Karpas-422 (cell line): Measurements from ENCODE around the gene ABHD16A. TPM values are rescaled to one million over a fixed set of nuclear protein-coding genes. Genes with fewer than 3 reads are reported as not detected.

Experiments used
- DNase-seq: peaks from one replicate; pipeline ENCODE4 v3.0.0-alpha.2; 2015
- H2AFZ ChIP-seq: fragments of 200-600 bp; sonication (generic); 2 replicates; pipeline ENCODE4 v1.6.1; 2014; ENCODE audit warnings: antibody characterized with exemption, low read length, mixed read lengths
- H3K27ac ChIP-seq: fragments of 200-600 bp; sonication (generic); 2 replicates; pipeline ENCODE4 v1.5.1; 2014; ENCODE audit warnings: mild to moderate bottlenecking, low read length, moderate library complexity
- H3K27me3 ChIP-seq: fragments of 200-600 bp; sonication (generic); 2 replicates; pipeline ENCODE4 v1.6.1; 2014; ENCODE audit warnings: low read length, mixed read lengths
- H3K36me3 ChIP-seq: fragments of 200-600 bp; sonication (generic); 2 replicates; pipeline ENCODE4 v1.6.1; 2014; ENCODE audit warnings: low read length, mixed read lengths; ENCODE audit not compliant: insufficient read depth
- H3K4me1 ChIP-seq: fragments of 200-600 bp; sonication (generic); 2 replicates; pipeline ENCODE4 v1.6.1; 2014; ENCODE audit warnings: mild to moderate bottlenecking, low read length, mixed read lengths
- H3K4me2 ChIP-seq: fragments of 200-600 bp; sonication (generic); 2 replicates; pipeline ENCODE4 v1.6.1; 2014; ENCODE audit warnings: low read length, low read depth, mild to moderate bottlenecking; ENCODE audit not compliant: poor library complexity, severe bottlenecking
- H3K4me3 ChIP-seq: fragments of 200-600 bp; sonication (generic); 2 replicates; pipeline ENCODE4 v1.5.1; 2014; ENCODE audit warnings: mild to moderate bottlenecking, antibody characterized with exemption, low read length, mixed read lengths
- H3K79me2 ChIP-seq: fragments of 200-600 bp; sonication (generic); 2 replicates; pipeline ENCODE4 v1.6.1; 2014; ENCODE audit warnings: mild to moderate bottlenecking, low read length, mixed read lengths
- H3K9ac ChIP-seq: fragments of 200-600 bp; sonication (generic); 2 replicates; pipeline ENCODE4 v1.6.0; 2014; ENCODE audit warnings: low read length
- H3K9me2 ChIP-seq: fragments of 200-600 bp; sonication (generic), shearing (Covaris generic); replicated peaks from 2 replicates; pipeline ENCODE4 v1.6.0; 2014; ENCODE audit warnings: mild to moderate bottlenecking, low read length, moderate library complexity; ENCODE audit not compliant: insufficient read depth
- H3K9me3 ChIP-seq: fragments of 300-700, 200-600 bp; sonication (generic); 2 replicates; pipeline ENCODE4 v1.6.1; 2014; ENCODE audit warnings: low read length, mixed read lengths
- H4K20me1 ChIP-seq: fragments of 200-600 bp; sonication (generic); 2 replicates; pipeline ENCODE4 v1.6.1; 2014; ENCODE audit warnings: mild to moderate bottlenecking, antibody characterized with exemption, low read length, low read depth; ENCODE audit not compliant: insufficient read depth
- total RNA-seq: library from RNA; depleted of rRNA; stranded (reverse); fragments of >200 nt; shearing (Covaris generic); gene quantifications from 2 replicates; pipeline ENCODE4 v1.2.3, GENCODE V29; 2014; ENCODE audit warnings: low replicate concordance

The ABHD16A gene
- total RNA-seq, 1 experiment from 2014 or later: 55.6 TPM

DNA sequence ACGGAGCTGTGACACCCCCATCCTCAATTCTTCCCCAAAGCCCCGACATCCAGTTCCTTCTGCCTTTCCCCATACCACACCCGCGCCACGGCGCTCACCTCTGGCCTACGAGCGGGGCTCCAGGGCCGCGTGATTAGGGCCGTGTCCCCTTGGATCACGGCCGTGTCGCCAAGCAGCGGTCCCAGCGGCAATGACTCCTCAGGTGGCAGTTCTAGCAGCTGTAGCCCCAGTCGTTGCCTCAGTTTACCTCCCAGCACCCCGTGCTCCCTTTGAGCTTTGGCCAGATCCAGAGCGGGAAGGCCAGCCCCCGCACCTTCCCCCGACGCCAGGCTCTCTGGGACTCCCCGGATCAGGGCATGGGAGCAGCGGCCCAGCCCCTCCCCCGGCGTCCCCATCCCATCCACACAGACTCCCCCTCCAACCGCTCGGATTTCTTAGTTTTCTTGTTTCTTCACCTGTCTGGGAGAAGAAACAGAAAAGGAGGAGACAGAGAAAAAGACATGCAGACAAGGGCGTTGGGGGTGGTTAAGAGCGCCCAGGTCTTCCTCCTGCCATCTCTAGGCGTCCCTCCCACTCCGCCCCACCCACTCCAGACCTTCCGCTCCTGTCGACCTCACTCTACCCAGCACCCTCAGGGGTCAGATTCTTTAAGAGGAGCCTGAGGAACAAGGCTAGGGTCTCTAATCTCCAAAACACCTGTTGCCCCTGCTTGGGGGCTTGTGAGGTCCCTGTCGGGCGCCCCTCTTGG is 25.8 kb upstream of the ABHD16A start, which contains the start of gene DDAH2:
Gene DDAH2, minus strand, starts transcription at position 533 of the 748 bp plus-strand sequence. Its CDS starts 138 bp downstream, at position 395.
- peak within 1 kb of the TSS; percentile 25; the same call in 1 of the 2 replicates for H2AFZ ChIP-seq
- no peaks in the 10 kb centered on the region for H3K9me2 ChIP-seq
- H3K79me2 ChIP-seq: peaks cover 4% of the 10 kb centered on the region
- H3K27me3 ChIP-seq: no peaks in the 10 kb centered on the region
- no peak within 1 kb of the TSS for H3K27ac ChIP-seq
- H3K4me1 ChIP-seq: peaks cover 40% of the 10 kb centered on the region
- no peak for DNase-seq
- H3K4me2 ChIP-seq: peak within 1 kb of the TSS; percentile 92
- peaks cover 25% of the 10 kb centered on the region for H3K36me3 ChIP-seq
- peak within 1 kb of the TSS; percentile 72 for H3K4me3 ChIP-seq
- no peaks in the 10 kb centered on the region for H4K20me1 ChIP-seq
- H3K9me3 ChIP-seq: no peaks in the 10 kb centered on the region
- H3K9ac ChIP-seq: peak within 1 kb of the TSS; percentile 71

DNA sequence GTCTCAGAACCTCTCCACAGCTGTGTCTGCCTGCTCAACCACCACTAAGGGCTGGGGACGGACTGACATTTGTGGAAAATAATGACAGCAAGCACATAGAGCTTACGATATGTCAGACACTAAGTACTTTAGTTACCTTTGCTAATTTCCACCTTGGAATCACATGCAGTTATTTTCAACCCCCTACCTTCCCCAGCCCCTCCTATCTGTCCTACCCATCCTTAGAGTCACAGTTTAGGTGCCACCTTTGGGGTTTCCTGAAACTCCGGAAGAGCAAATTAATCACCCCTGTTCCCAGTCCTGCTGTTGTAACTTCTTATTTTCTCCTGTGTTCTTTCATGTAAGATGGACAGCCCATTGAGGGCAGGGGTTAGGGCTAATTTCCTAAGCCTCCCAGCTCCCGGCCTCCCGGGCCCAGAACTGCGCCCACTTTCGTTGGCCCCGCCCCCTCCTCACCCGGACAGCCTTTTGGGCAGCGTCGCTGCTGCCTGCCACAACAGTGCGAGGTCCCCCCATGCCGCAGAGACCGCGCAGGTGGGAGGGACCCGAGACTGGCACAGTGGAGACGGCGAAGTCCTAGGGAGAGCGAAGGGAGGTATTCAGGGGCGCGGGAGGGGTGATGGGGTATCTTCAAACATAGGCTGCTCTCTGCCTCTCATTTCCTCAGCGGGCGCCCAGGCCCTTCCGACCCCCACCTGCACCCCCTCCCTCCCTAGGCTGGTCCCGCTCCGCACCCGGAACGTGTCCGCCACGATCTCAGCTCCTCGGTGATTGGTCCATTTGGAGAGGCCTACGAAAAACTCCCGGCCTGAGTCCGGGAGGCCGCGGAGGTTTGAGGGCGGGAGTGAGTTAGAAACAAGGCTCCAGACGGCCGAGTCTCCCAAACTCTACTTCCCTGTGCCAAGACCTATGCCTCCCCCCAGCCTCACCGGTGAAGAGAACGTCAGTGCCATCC is 24.9 kb upstream of the ABHD16A start:
- Histone ChIP-seq H3K27me3 (no peaks in the 10 kb centered on the region), H3K9me2 (no peaks in the 10 kb centered on the region), H3K36me3 (peaks cover 16% of the 10 kb centered on the region), H3K79me2 (no peaks in the 10 kb centered on the region), H3K27ac (peak overlapping the region; percentile 42; the same call in 1 of the 2 replicates), H3K4me2 (no peak overlapping the region), H4K20me1 (no peaks in the 10 kb centered on the region), H3K4me1 (peaks cover 37% of the 10 kb centered on the region), H3K4me3 (no peak overlapping the region), H3K9me3 (no peaks in the 10 kb centered on the region), H2AFZ (no peak overlapping the region), H3K9ac (peak overlapping the region; percentile 22; the same call in 1 of the 2 replicates)
- DNase-seq: peak; percentile 87

DNA sequence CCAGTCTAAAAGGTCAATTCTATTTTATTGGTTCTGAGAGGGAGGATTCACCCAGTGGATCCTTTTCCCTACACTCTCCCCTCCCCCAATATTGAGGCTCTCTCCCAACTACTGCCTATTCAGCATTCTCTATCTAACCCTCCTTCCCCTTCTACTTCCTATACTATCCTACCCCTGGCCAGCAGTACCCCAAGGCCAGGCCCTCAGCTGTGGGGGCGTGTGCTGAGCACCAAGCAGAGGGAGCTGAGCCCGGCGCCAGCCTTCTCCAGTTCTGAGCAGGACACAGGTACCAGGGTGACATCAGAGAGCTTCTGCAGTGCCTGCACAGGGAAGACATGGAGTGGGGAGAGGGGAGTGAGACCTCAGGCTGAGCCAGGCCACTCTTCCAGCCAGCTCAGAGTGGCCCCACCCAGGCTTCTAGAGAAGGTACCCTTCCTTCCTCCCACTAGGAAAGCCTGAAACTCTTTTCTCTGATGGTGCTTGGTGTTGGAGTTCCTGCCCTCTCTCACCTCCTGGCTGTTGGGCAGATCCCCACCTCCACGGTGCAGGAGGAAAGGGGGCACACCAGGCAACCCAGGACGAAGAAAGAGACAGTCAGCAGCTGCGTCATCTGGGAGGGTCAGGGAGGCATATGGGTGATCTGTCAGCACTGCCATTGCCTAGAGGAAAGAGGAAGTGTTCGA is 24.1 kb upstream of the ABHD16A start:
- H4K20me1 ChIP-seq: no peaks in the 10 kb centered on the region
- H3K27ac ChIP-seq: no peak overlapping the region
- H3K27me3 ChIP-seq: no peaks in the 10 kb centered on the region
- no peak overlapping the region for H3K4me3 ChIP-seq
- no peaks in the 10 kb centered on the region for H3K9me3 ChIP-seq
- H3K9me2 ChIP-seq: no peaks in the 10 kb centered on the region
- peaks cover 12% of the 10 kb centered on the region for H3K36me3 ChIP-seq
- H3K4me2 ChIP-seq: no peak overlapping the region
- H3K4me1 ChIP-seq: peaks cover 37% of the 10 kb centered on the region
- no peaks in the 10 kb centered on the region for H3K79me2 ChIP-seq
- no peak overlapping the region for H2AFZ ChIP-seq
- 0 out of 2 replicates have a peak overlapping the region, but pooled peaks have one; percentile 9 for H3K9ac ChIP-seq
- DNase-seq: no peak

DNA sequence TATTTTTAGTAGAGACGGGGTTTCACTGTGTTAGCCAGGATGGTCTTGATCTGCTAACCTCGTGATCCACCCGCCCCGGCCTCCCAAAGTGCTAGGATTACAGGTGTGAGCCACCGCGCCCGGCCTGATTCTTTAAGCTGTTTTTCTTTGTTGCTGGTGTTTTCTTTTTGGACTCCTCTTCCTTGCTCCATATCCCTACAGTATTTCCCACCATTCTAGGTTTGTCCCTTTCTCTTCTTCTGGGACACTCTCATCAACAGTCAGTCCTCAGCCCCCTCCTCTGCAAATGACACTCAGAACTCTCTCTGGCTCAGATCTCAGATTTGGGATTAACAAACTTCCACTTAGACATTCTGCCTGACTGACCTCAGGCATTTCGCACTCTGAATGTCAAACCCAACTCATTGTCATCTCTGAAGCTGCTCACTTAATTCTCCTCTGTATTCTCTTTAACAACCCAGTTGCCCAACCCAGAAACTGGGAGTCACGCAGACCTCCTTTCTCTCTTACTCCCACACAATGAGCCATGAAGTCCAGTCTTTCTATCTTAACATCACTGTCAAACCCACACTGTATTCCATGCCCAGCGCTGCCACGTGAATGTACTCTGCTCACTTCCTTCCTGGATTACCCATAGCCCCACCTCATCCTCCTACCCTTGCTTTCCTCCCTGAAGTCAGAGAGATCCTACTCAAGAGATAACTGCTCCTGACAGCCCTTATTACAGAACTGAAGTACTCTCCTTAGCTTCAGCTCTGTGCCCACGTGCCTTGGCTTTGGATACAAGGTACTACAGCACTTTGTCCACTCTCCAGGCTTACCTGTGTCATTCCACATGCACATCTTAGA is 22.6 kb upstream of the ABHD16A start:
- DNase-seq: no peak
- Histone ChIP-seq H3K4me3 (no peak overlapping the region), H3K27me3 (no peaks in the 10 kb centered on the region), H3K9ac (no peak overlapping the region), H2AFZ (no peak overlapping the region), H3K9me3 (no peaks in the 10 kb centered on the region), H3K36me3 (0 out of 2 replicates have a peak, but pooled peaks cover 3% of the 10 kb centered on the region), H4K20me1 (no peaks in the 10 kb centered on the region), H3K9me2 (no peaks in the 10 kb centered on the region), H3K4me2 (no peak overlapping the region), H3K4me1 (peaks cover 37% of the 10 kb centered on the region), H3K79me2 (no peaks in the 10 kb centered on the region), H3K27ac (no peak overlapping the region)

DNA sequence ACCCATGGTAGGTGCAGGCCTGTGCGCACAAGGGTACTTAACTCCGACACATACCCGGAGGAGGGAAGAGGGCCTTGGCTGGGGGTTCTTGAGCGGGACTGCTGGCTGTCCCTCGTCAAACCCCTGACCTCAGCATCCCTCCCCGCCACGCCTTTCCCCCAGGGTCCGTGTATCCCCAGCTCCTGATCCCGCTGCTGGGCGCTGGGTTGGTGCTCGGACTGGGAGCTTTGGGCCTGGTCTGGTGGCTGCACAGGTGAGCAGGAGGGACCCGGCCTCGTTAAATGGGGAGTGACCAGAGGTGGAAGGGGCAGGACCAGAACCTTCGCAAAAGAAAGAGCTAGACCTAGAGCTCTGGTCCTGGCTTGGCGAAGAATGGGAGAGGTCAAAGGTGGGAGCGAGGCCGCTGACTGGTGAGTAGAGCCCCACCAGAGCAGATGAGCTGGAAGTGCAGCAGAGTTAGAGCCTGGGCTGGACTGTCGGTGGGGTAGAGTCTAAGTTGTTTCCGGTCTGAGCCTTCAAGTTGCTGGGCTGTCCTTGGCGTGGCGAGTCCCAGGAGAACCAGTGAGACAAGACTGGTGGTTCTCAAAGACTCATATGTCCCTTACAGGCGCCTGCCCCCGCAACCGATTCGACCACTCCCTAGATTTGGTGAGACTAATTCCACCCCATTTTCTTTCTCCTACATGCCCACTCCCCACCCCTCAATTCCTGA is 21.0 kb upstream of the ABHD16A start:
- H3K27me3 ChIP-seq: no peaks in the 10 kb centered on the region
- H3K4me1 ChIP-seq: peaks cover 28% of the 10 kb centered on the region
- H3K4me3 ChIP-seq: no peak overlapping the region
- H3K36me3 ChIP-seq: no peaks in the 10 kb centered on the region
- no peaks in the 10 kb centered on the region for H3K79me2 ChIP-seq
- no peak overlapping the region for H2AFZ ChIP-seq
- H3K9ac ChIP-seq: no peak overlapping the region
- no peak overlapping the region for H3K4me2 ChIP-seq
- DNase-seq: no peak
- H3K9me2 ChIP-seq: no peaks in the 10 kb centered on the region
- H3K9me3 ChIP-seq: no peaks in the 10 kb centered on the region
- no peaks in the 10 kb centered on the region for H4K20me1 ChIP-seq
- no peak overlapping the region for H3K27ac ChIP-seq

DNA sequence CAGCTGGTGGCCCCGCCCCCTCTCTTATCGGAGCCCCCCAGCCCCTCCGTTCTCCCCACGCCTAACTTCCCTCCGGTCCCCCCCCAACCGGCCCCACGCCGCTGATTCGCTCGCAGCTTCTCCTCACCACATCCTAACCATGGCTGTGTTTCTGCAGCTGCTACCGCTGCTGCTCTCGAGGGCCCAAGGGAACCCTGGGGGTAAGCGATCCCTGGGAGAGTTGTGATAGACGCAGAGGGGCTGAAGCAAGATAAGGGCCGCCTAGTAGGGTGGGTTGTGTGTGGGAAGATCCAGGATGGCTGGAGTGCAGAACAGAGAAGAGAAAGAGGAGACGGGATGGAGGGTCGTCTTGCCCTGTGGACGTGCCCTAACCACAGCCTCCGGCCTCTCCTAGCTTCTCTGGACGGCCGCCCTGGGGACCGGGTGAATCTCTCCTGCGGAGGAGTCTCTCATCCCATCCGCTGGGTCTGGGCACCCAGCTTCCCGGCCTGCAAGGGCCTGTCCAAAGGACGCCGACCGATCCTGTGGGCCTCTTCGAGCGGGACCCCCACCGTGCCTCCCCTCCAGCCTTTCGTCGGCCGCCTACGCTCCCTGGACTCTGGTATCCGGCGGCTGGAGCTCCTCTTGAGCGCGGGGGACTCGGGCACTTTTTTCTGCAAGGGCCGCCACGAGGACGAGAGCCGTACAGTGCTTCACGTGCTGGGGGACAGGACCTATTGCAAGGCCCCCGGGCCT is 20.3 kb upstream of the ABHD16A start, which contains the start of gene MPIG6B:
Gene MPIG6B, plus strand, starts transcription at position 129 of the 735 bp plus-strand sequence. Its CDS starts 11 bp downstream, at position 140.
- Histone ChIP-seq H3K27ac (no peak within 1 kb of the TSS), H3K27me3 (no peaks in the 10 kb centered on the region), H3K4me1 (peaks cover 20% of the 10 kb centered on the region), H3K36me3 (no peaks in the 10 kb centered on the region), H3K4me2 (no peak within 1 kb of the TSS), H3K9me2 (no peaks in the 10 kb centered on the region), H3K79me2 (no peaks in the 10 kb centered on the region), H4K20me1 (no peaks in the 10 kb centered on the region), H3K9ac (no peak within 1 kb of the TSS), H2AFZ (no peak within 1 kb of the TSS), H3K4me3 (no peak within 1 kb of the TSS), H3K9me3 (no peaks in the 10 kb centered on the region)
- DNase-seq: no peak
